ENCODE data around the gene KANK3. TPM values are rescaled to one million over a fixed set of nuclear protein-coding genes. Genes with fewer than 3 reads are reported as not detected.

KANK3 gene
- total and polyA plus RNA-seq, 9 of the 15 experiments (the other 6 are each of a cell fraction or from before 2014, with no cell fraction given) = 0.03 to 0.40 (median 0.08) TPM; not detected in 6

GRCh38 chr19:8304841-8305621 is 38.0 kb downstream of the KANK3 start:
- intact Hi-C loops (cut with micrococcal nuclease) = no loop called here
- peak; percentile 83 for ATAC-seq
- peaks cover 39% of the 10 kb centered on the region; the same call in 1 of the 3 replicates for H3K36me3 ChIP-seq (ENCODE audit: control insufficient read depth, insufficient read depth, low read length)
- peaks cover 25% of the 10 kb centered on the region for H3K79me2 ChIP-seq (ENCODE audit: control insufficient read depth, insufficient read depth, low read length)
- peak overlapping the region in 1 of 2 experiments; percentile 85; a peak in 2 of 4 replicates for H3K9ac ChIP-seq (ENCODE audit: insufficient read depth in 1 of 2, low read depth in 2 of 2, low read length in 2 of 2)
- peak; percentile 90 to 93 (median 92) for DNase-seq (ENCODE audit: extremely low read depth in 1 of 4, low spot score in 3 of 4)
- H2AFZ ChIP-seq (ENCODE audit: low read depth, low read length) = peak overlapping the region; percentile 21; the same call in 1 of the 2 replicates
- in situ Hi-C loops (cut with MboI) = loop anchor here (5.0 kb wide), 1 partner anchor 38 kb away; no protein-coding TSS in a partner anchor
- no peak overlapping the region for H3K27ac ChIP-seq (ENCODE audit: extremely low read depth, low read depth, low read length)
- CTCF ChIA-PET (ENCODE audit: low intra/inter-chr PET ratio) = no interaction called here
- H4K20me1 ChIP-seq (replicated peaks; ENCODE audit: control insufficient read depth, insufficient read depth, low read length) = no peaks in the 10 kb centered on the region; the same call in 1 of the 2 replicates
- no peaks in the 10 kb centered on the region for H3K9me1 ChIP-seq (ENCODE audit: control insufficient read depth, insufficient read depth, low read length)
- no peak overlapping the region for H3K4me3 ChIP-seq
- POLR2A ChIA-PET = interaction anchor here (0.8 to 1.5 kb wide), 3 partner anchors 9 to 16 kb away, joined by 3 to 15 read pairs (median 3); partner anchors contain the start of genes NDUFA7 and RPS28
- peaks cover 28 to 65% of the 10 kb centered on the region in 2 experiments; a peak in 4 of 5 replicates for H3K4me1 ChIP-seq (replicated peaks in 1 of 2; ENCODE audit: control insufficient read depth in 2 of 2, insufficient read depth in 2 of 2, low read length in 2 of 2)
- FAIRE-seq = peak; percentile 79
- no peaks in the 10 kb centered on the region for H3K27me3 ChIP-seq (ENCODE audit: control insufficient read depth in 2 of 2, insufficient read depth in 2 of 2, low read length in 2 of 2)
- H3K9me3 ChIP-seq (replicated peaks; ENCODE audit: control insufficient read depth, insufficient read depth, low read depth, low read length) = no peaks in the 10 kb centered on the region
- 31% methylated on average over 33 of the region's 33 CpGs for WGBS (ENCODE audit: insufficient coverage, low coverage, missing lambda C conversion rate)
- no TSS peak for BruUV-seq (replicated peaks)
- H3K4me2 ChIP-seq (ENCODE audit: insufficient read depth, low read length) = peak overlapping the region; percentile 53
- no peak for TF ChIP-seq ZBTB33 (CRISPR knock-in tag; IDR thresholded peaks at IDR 0.05)
- TF ChIP-seq ZNF780A (CRISPR knock-in tag; IDR thresholded peaks at IDR 0.05) = no peak
- TF ChIP-seq ZNF175 (CRISPR knock-in tag; IDR thresholded peaks at IDR 0.05; ENCODE audit: low read depth) = no peak
- 0 out of 4 replicates have a peak, but pooled peaks of 1 of the 2 experiments have one; percentile 11 for TF ChIP-seq HDAC1 (IDR thresholded peaks at IDR 0.05)
- TF ChIP-seq GATA2 (CRISPR knock-in tag; IDR thresholded peaks at IDR 0.05) = no peak
- 0 out of 4 replicates have a peak, but pooled peaks of 1 of the 2 experiments have one; percentile 14 for TF ChIP-seq KDM1A (IDR thresholded peaks at IDR 0.05)
- TF ChIP-seq ZNF407 (IDR thresholded peaks at IDR 0.05; ENCODE audit: low read depth) = no peak
- TF ChIP-seq OTX1 (CRISPR knock-in tag; IDR thresholded peaks at IDR 0.05) = no peak
- no peak for TF ChIP-seq ZFPM2 (CRISPR knock-in tag; IDR thresholded peaks at IDR 0.05)
- peak; percentile 32; the same call in 1 of the 2 replicates for TF ChIP-seq BHLHE40 (IDR thresholded peaks at IDR 0.05; ENCODE audit: low read length)

Measured in K562 (cell line).